UCSD-AML1 (cell line): ENCODE data around the gene CADPS2.

ENCODE experiments used
- DNase-seq: peaks from one replicate; lab custom pipeline; 2025; ENCODE audit not compliant: unreplicated experiment; lab: John Stamatoyannopoulos, UW

CADPS2 gene

DNA sequence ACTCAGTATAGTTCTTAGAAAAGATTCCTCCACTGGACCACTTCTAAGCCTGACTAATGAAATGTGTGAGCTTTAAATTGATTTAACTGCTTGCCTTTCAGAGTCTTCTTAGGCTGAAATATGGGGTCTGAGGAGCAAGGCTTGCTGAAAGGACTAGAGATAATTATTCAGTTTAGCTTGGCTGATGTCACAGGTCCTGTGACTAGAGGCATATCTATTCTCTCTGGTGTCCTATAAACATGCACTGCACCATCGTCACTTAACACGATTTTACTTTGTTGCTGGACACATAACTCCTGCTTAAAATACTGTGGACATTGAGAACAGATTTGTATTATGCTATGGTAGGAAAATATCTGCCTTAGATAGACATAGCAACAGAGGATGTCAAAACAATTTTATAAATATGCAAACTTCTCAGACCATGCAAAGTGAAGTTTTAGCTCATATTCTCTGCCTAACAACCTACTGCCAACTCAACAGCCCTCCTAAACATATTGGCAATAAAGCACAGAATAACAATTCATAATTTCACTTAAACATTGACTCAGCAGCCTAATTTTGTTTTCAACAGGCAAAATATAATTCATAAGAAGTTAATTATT, 267.6 kb downstream of the CADPS2 start:
- no peak for DNase-seq

DNA sequence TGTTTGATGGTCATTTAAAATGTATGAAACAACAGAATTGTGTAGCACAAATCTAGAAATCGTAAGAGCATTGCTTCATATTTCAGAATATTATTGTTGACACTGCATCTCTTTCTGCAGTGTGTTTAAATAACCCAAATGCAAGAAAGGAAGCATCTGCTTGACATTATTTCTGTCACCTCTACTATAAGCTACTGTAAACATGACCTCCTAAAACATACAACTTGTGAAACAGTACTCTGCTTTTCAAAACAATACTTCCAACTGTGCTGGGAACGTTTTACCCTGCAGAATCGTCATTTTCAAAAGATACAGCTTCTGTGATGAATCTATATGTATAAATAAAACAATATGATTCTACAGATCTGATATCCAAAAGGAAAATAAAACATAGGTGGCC, 269.3 kb downstream of the CADPS2 start:
- DNase-seq: no peak

- DNase-seq: no peak
Observed at GRCh38 chr7:122605929-122606328, 280.3 kb downstream of the CADPS2 start.

DNA sequence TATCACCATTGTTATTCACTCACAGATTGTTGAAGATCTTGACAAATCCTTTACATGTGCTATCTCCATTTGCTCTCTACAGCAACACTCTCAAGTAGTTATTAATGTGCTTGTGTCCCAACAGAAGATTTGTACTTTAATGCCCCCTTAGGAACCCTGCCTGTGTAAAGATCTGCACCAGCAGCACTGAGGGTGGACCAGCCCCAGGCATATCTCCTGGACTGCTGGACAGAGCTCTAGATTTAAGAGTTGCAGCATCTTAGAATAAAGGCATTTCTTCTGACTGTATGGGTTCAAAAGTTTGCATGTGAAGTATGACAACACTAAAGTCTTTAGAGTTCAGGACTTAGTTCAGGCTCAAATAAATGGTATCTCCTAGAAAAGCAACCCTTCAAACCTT, 282.0 kb downstream of the CADPS2 start:
- DNase-seq: no peak

- no peak for DNase-seq
Observed at GRCh38 chr7:122602800-122603199, 283.5 kb downstream of the CADPS2 start.

GRCh38 chr7:122600630-122601029, 285.6 kb downstream of the CADPS2 start:
- no peak for DNase-seq

- DNase-seq: no peak
Observed at GRCh38 chr7:122600042-122600441, 286.2 kb downstream of the CADPS2 start.

GRCh38 chr7:122597277-122597676, 289.0 kb downstream of the CADPS2 start:
- DNase-seq: no peak

DNA sequence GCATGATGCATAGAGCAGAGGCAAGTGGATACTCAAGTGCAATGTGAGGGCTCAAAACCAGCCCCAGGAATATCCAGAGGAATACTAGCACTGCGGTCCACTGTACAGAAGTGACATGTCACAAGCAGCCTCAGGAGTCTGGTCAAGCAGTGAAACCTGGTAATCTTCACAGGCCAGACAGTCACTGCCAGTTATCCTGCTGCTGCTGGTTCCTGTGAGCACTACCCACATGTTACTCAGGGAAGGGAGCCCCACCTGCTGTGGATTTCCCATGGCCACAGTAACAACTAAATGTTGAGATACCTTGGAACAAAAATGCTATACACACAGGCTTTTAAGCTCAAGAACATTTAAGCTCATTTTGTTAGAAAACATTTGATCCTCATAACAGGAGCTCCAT, 290.4 kb downstream of the CADPS2 start:
- DNase-seq: no peak

GRCh38 chr7:122588621-122589020, 297.6 kb downstream of the CADPS2 start:
- no peak for DNase-seq

GRCh38 chr7:122584676-122585251, 301.5 kb downstream of the CADPS2 start:
- DNase-seq: no peak

GRCh38 chr7:122578350-122578749, 307.9 kb downstream of the CADPS2 start:
- no peak for DNase-seq

DNA sequence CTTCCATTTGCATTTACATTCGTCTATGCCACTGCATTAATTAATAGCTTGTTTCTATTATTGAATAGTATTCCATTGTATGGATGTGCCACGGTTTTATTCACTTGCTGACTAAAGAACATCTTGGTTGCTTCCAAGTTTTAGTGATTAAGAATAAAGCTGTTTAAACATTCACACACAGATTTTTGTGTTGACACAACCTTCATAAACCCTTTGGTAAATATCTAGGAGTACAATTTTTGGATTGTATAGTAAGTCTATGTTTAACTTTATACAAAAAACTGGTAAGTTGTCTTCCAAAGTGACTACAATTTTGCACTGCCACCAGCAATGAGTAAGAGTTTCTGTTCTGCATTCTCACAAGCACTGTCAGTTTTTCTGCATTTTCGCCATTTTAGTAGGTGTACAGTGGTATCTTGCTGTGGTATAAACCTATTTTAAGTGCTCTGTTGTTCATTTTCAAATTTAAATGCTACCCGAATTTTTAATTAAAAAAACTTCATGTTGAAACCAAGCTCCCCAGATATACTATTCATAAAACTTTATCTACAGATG, 308.7 kb downstream of the CADPS2 start:
- no peak for DNase-seq

DNA sequence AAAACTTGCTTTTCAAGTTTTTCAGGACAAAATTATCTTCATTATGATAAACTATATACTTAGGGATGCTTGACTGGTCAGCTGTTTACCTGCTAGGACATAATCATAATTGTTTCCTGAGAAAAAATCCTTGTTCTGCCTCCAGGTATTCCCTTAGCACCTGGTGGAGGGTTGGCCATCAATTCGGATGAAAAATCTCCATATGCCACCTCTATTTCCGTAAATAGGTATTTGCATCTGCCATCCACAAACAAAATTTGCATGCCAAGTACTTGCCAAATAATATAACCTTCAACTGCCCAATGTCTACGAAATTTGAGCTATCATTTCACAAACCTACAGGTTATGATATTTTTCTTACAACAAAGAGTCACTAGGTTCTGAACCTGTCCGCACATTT, 313.6 kb downstream of the CADPS2 start:
- DNase-seq: no peak

DNA sequence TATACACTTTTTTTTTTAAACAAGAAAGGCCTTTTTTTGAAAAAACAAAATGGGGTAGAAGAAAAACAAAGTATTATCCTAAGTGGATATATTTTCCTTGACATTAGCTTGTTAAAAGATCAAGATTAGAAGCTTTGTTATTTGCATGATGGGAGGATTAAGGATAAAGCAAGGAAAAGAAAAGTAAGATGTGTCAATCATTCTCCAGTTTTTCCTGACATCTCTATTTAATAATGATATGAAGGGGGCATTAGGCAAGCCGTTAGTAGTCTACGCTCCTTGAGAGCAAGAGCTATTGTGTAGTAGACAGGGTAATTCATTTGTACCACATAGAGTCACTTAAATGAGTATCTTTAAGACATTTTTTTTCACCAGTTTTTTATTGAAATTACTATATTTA, 324.9 kb downstream of the CADPS2 start:
- DNase-seq: no peak

DNA sequence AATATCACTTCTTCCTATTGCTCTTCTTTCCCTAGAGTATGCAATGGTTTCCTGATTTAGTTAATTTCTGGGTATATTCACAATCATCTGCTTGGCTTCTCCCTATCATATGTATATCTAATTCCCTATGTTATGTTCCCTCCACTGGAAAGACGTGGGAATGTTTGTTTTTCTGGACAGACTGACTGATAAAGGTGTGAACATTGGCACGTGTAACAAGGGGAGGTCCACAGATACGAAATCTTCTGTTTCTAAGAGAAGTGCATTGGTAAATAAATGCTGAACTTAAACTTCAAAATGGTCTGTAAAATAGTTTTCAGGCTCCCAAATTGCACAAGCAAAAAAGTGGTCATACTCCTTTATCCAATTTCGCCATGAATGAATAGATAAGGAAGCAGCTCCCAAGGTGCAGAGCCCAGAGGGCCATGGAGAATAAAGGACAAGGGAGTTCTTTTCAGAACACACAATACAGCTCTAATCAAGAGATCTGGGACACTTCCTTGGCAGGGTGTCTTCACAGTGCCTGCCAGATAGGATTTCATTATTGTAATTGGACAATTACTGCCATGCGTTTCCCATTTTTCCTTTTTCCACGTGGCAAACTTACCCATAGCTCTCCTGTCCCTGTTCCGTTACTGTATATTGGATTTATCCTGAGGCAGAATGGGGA, 329.3 kb downstream of the CADPS2 start:
- no peak for DNase-seq

- no peak for DNase-seq
Observed at GRCh38 chr7:122556219-122556618, 330.0 kb downstream of the CADPS2 start.

DNA sequence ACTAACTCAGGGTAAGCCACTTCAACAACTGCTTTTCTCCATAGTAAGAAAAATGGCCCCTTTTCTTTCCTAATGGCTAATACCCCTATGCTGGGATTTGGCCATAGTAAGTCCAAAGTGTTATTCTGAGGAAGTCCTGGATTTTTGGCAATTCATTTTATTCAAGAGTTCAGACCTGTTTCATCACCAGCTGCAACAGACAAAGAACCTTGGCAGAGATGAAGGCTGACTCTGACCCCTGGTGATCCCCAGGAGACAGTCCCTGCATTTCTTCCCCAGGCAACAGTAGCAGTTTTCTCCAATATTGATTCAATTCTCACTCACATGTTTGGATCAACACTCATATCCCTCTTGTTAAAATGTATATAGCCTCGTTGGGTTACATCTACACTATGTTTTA, 332.5 kb downstream of the CADPS2 start:
- DNase-seq: no peak

GRCh38 chr7:122552769-122553168, 333.5 kb downstream of the CADPS2 start:
- DNase-seq: no peak

DNA sequence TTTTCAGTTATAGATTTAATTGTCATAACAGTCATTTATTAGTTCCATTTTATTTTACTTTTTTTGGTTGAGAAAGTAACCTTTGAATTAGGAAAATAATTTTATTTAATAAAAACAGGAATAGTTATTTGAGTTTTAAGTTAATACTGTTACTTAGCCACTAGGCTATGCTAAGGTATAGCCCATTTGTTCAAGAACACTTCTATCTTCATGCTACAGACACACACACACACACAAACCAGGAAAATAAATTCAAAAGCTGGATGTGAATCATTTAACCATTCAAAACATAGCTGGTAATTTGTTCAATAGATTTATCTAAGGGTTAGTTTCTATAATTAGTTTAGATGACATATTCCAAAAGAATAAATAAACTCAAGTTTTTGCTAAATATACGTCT, 335.7 kb downstream of the CADPS2 start:
- no peak for DNase-seq

- no peak for DNase-seq
Observed at GRCh38 chr7:122549578-122549977, 336.7 kb downstream of the CADPS2 start.

- DNase-seq: no peak
Observed at GRCh38 chr7:122546496-122546895, 339.8 kb downstream of the CADPS2 start.
